K562 (cell line): Measurements from ENCODE around the gene WNK2. TPM values are rescaled to one million over a fixed set of nuclear protein-coding genes. Genes with fewer than 3 reads are reported as not detected.
A peak's percentile ranks its signal among the peaks of the same experiment; 100 is the strongest.

Experiments used
- PBX2 ChIP-seq, 2 experiments: IDR thresholded peaks in 1 of 2; conservative IDR thresholded peaks in 1 of 2; 2 replicates each; pipeline ENCODE4 v1.6.1; 2016; ENCODE audit warnings: low read depth in 2 of 2, mild to moderate bottlenecking in 1 of 2, missing compliant biosample characterization in 1 of 2, missing genetic modification characterization in 1 of 2, moderate library complexity in 1 of 2
- SMAD2 ChIP-seq: fragments of 150-350 bp; IDR thresholded peaks from 2 replicates; pipeline ENCODE4 v1.6.1; 2014; ENCODE audit warnings: low read depth, mild to moderate bottlenecking, low read length
- TBL1XR1 ChIP-seq, 2 experiments: IDR thresholded peaks; 2 replicates each; pipeline ENCODE4 v1.6.1; 2012; ENCODE audit warnings: improper control_type of control experiment in 2 of 2, low read length in 2 of 2, mild to moderate bottlenecking in 1 of 2
- ZBTB40 ChIP-seq, 2 experiments: fragments of 450-650 bp in 1 of 2; sonication (generic) in 1 of 2; formaldehyde crosslinking in 1 of 2; IDR thresholded peaks; 2 replicates each; pipeline versions ENCODE4 v1.7.1 to v1.9.0; 2016 to 2022; ENCODE audit warnings: inconsistent platforms in 1 of 2, mild to moderate bottlenecking in 1 of 2, missing genetic modification reagents in 1 of 2
- polyA plus RNA-seq, 8 experiments: library from polyadenylated mRNA; depleted of rRNA in 4 of 8; stranded (reverse) in 5 of 8; unstranded in 3 of 8; fragments of >200 nt; fragmentation: Nextera tagmentation in 2 of 8; fragmentation: Illumina TruSeq in 1 of 8; extraction: Ambion mirVana in 2 of 8; extraction: Trizol in 1 of 8; gene quantifications; 2 replicates each; pipeline versions ENCODE4 v1.2.1 to v1.2.3, GENCODE V29; 2011 to 2014; ENCODE audit warnings: inconsistent platforms in 1 of 8, missing spikeins in 1 of 8
- total RNA-seq, 7 experiments: library from RNA; depleted of rRNA in 6 of 7; stranded (reverse); fragments of >200 nt in 6 of 7; fragmentation: Illumina TruSeq in 2 of 7; extraction: Trizol in 2 of 7; gene quantifications; 2 replicates each; pipeline versions ENCODE4 v1.2.1 to v1.2.3, GENCODE V29; 2011 to 2021; ENCODE audit warnings: low replicate concordance in 1 of 7

Gene WNK2
- total and polyA plus RNA-seq, 9 of the 15 experiments (the other 6 are each of a cell fraction or from before 2014, with no cell fraction given), result 0.36 to 3.3 (median 0.64) TPM; not detected in 2

- TF ChIP-seq PBX2 (CRISPR knock-in tag; IDR thresholded peaks at IDR 0.05; ENCODE audit: low read depth) (no peak), PBX2 (tag; conservative IDR thresholded peaks at IDR 0.05; ENCODE audit: low read depth) (peak; percentile 60), TBL1XR1 (IDR thresholded peaks at IDR 0.05; ENCODE audit: low read length in 2 of 2) (no peak), SMAD2 (no peak), ZBTB40 (IDR thresholded peaks at IDR 0.05) (peak; percentile 45; the same call in 1 of the 2 replicates), ZBTB40 (CRISPR knock-in tag; IDR thresholded peaks at IDR 0.05) (no peak)
These were observed 6.9 kb downstream of the WNK2 start (continued) for GRCh38 chr9:93190656-93191353.
